Dermis microvascular lymphatic vessel endothelial cell (primary cell): ENCODE data around the gene CLDN5. TPM values are rescaled to one million over a fixed set of nuclear protein-coding genes. Genes with fewer than 3 reads are reported as not detected.

Source experiments
- DNase-seq, 2 donors: peaks; one replicate each; pipeline versions ENCODE4 v3.0.0 to v3.0.0-alpha.2; 2010; ENCODE audit warnings: low read depth in 2 of 2
- total RNA-seq: library from RNA; depleted of rRNA; stranded (reverse); fragments of >200 nt; gene quantifications from 2 replicates; pipeline ENCODE4 v1.2.1, GENCODE V29; 2014

CLDN5 gene
- total RNA-seq, 1 donor from 2014 or later: 560 TPM

- peak in 1 of 2 donors; percentile 24 for DNase-seq
These were observed 1.4 kb downstream of the CLDN5 start for GRCh38 chr22:19522881-19523239.

GRCh38 chr22:19522190-19522880, 1.9 kb downstream of the CLDN5 start:
- DNase-seq: peak in 1 of 2 donors; percentile 42

GRCh38 chr22:19520566-19521305, 3.5 kb downstream of the CLDN5 start:
- no peak for DNase-seq

GRCh38 chr22:19520007-19520406, 4.2 kb downstream of the CLDN5 start:
- no peak for DNase-seq

GRCh38 chr22:19519041-19519926, 4.9 kb downstream of the CLDN5 start:
- no peak for DNase-seq

GRCh38 chr22:19518635-19519034, 5.6 kb downstream of the CLDN5 start:
- DNase-seq: no peak

GRCh38 chr22:19517919-19518611, 6.1 kb downstream of the CLDN5 start:
- DNase-seq: no peak

- no peak for DNase-seq
These were observed 7.1 kb downstream of the CLDN5 start for GRCh38 chr22:19517171-19517500.

GRCh38 chr22:19516378-19517170, 7.6 kb downstream of the CLDN5 start:
- DNase-seq: no peak

GRCh38 chr22:19515654-19516377, 8.4 kb downstream of the CLDN5 start:
- no peak for DNase-seq

- peak in 1 of 2 donors; percentile 41 for DNase-seq
These were observed 9.2 kb downstream of the CLDN5 start for GRCh38 chr22:19514831-19515565.

- no peak for DNase-seq
These were observed 10.4 kb downstream of the CLDN5 start for GRCh38 chr22:19513823-19514222.

GRCh38 chr22:19510919-19511341, 13.3 kb downstream of the CLDN5 start:
- DNase-seq: no peak

GRCh38 chr22:19509923-19510322, 14.3 kb downstream of the CLDN5 start:
- no peak for DNase-seq

- no peak for DNase-seq
These were observed 15.0 kb downstream of the CLDN5 start for GRCh38 chr22:19509191-19509590.

GRCh38 chr22:19508024-19508776, 16.0 kb downstream of the CLDN5 start:
- no peak for DNase-seq

GRCh38 chr22:19507534-19507861, 16.7 kb downstream of the CLDN5 start:
- DNase-seq: no peak

GRCh38 chr22:19506212-19506611, 18.0 kb downstream of the CLDN5 start:
- DNase-seq: no peak

- DNase-seq: no peak
These were observed 18.5 kb downstream of the CLDN5 start for GRCh38 chr22:19505735-19506126.
